VCaP (cell line): ENCODE measurements around the gene WDR93.

Source experiments
- H3K27ac ChIP-seq: fragments of 450-650 bp; 2 replicates; pipeline ENCODE4 v1.5.1; 2017
- TF ChIP-seq, protein P1 (sequence below): fragments of 450-650 bp; conservative IDR thresholded peaks from 2 replicates; pipeline ENCODE4 v1.5.1; 2017; ENCODE audit warnings: mild to moderate bottlenecking, moderate library complexity

The WDR93 gene

DNA sequence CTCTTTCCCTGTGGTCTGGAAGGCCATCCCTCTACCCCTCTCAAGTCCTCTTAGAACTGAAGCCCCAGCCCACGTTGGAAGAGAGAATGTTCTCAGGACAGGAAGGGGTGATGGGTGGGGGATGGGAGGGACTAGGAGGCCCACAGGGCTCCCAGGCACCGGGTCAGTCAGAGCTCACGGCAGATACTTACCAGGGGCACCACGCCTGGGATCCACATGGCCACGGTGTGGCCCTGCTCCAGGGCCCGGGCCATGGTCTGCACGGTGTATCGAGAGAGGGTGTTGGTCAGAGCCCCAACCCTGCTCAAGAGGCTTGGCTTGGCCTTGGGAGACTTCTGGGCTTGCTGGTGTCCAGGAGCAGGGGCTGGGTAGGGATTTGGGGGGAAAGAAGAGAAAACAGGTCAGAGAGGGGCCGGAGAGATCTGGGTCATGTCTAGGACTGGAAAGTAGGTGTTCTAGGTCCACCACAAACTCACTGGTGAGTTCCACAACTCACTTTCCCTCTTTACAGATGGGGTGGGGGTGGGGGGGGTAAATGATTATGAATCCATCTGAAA lies 21.2 kb upstream of the WDR93 start:
- TF ChIP-seq, protein P1, sequence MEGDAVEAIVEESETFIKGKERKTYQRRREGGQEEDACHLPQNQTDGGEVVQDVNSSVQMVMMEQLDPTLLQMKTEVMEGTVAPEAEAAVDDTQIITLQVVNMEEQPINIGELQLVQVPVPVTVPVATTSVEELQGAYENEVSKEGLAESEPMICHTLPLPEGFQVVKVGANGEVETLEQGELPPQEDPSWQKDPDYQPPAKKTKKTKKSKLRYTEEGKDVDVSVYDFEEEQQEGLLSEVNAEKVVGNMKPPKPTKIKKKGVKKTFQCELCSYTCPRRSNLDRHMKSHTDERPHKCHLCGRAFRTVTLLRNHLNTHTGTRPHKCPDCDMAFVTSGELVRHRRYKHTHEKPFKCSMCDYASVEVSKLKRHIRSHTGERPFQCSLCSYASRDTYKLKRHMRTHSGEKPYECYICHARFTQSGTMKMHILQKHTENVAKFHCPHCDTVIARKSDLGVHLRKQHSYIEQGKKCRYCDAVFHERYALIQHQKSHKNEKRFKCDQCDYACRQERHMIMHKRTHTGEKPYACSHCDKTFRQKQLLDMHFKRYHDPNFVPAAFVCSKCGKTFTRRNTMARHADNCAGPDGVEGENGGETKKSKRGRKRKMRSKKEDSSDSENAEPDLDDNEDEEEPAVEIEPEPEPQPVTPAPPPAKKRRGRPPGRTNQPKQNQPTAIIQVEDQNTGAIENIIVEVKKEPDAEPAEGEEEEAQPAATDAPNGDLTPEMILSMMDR: no peak
- H3K27ac ChIP-seq: no peak overlapping the region

DNA sequence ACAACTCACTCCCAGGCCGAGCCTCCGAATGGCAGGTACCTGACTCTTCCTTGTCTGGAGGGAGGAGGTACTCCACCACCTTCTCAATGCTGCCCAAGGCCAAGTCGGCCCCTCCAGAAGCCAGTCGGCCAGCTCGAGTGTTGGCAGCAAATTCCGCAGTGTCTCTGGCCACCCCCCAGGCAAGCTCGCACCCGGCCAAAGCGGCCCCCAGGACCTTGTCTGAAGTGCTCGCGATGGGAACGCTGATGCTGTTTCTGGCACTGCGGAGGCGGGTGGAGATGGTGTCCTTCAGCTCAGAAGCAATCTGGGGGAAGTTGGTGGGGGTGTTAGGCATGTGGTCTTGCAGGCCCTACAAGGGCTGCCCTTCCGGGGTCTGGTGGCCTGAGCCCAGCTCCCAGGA lies 20.7 kb upstream of the WDR93 start:
- TF ChIP-seq, protein P1: no peak
- no peak overlapping the region for H3K27ac ChIP-seq

- TF ChIP-seq, protein P1: no peak
- H3K27ac ChIP-seq: no peak overlapping the region
These were observed 19.5 kb upstream of the WDR93 start for GRCh38 chr15:89670971-89671560.

- no peak overlapping the region for H3K27ac ChIP-seq
- TF ChIP-seq, protein P1: no peak
These were observed 18.9 kb upstream of the WDR93 start for GRCh38 chr15:89671687-89672086.

DNA sequence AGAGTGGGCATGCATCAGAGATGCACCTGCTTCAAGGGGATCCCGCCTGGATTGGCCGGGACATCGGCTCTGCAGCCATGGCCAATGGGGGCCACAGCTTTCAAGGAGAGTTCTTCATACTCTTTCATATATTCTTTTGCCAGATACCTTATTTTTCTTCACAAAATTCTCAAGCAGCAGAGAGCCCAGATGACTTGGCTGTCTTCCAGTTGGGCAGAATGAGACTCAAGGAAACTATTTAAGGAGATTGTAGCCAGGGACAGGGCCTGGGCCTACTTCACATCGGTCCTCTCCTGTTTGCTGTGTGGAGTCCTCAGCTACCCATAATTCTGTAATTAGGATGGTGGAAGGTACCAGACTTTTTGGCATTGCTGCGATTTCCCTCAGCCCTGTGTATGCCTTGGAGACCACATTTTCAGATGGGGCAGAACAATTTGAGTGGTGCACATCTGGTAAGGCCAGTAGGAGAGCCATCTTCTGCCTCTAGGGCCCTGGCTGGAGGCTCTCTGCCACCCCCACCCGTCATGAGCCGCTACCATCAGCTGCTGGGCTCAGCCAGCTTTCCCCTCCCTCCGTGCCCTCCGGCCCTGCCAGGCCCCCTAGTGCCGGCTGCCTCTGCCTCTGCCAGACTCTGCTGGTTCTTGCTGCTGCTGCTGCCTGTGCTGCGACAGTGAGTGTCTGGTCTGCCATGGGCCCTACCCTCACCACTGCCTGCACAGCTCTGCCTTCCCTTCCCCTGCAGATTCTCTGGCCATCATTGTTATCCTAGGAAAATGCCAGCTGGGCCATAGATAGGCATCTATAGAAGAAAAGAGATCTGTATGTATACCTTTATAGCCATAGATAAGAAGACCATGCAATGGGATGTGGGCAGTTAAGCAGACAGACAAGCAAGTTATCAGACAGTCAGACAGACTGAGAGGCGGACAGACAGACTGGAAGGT lies 18.1 kb upstream of the WDR93 start:
- TF ChIP-seq, protein P1: no peak
- H3K27ac ChIP-seq: no peak overlapping the region

DNA sequence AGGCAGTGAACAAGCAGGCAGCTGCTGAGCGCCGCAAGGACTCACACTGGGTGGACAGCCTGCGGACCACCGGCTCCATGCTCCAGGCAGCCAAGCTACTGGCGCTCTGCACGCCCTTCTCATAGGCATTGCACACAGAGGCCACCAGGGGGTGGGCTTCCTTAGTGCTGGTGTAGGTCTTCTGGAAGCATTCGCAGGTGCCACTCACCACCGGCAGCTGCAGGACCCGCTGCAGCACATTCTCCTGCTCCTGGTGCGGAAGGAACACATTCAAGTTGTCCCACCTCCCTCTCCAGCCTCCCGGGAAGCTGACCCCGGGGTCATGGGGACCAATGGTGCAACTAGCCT lies 17.5 kb upstream of the WDR93 start:
- no peak overlapping the region for H3K27ac ChIP-seq
- TF ChIP-seq, protein P1: no peak; the same call in 1 of the 2 replicates

GRCh38 chr15:89674526-89674925 lies 16.1 kb upstream of the WDR93 start:
- H3K27ac ChIP-seq: no peak overlapping the region
- TF ChIP-seq, protein P1: no peak
